Uterus (tissue), 4 donors: Measurements from ENCODE around the gene NWD2. TPM values are rescaled to one million over a fixed set of nuclear protein-coding genes. Genes with fewer than 3 reads are reported as not detected.

Source experiments
- DNase-seq, 2 donors: peaks; one replicate each; pipeline ENCODE4 v3.0.0-alpha.2; 2019 to 2020
- H3K27ac ChIP-seq, 2 donors: fragments of 200-600 bp; sonication (generic); 1 replicate in 1 of 2; 2 replicates in 1 of 2; pipeline ENCODE4 v1.5.1; 2016 to 2018
- H3K27me3 ChIP-seq, 2 donors: fragments of 200-600 bp; sonication (generic); one replicate each; pipeline ENCODE4 v1.5.1; 2018 to 2019; ENCODE audit warnings: control low read depth in 1 of 2
- H3K36me3 ChIP-seq, 2 donors: fragments of 200-600 bp; sonication (generic); one replicate each; pipeline ENCODE4 v1.5.1; 2019; ENCODE audit warnings: control low read depth in 1 of 2
- H3K4me1 ChIP-seq, 2 donors: fragments of 200-600 bp; sonication (generic); one replicate each; pipeline ENCODE4 v1.5.1; 2018 to 2019; ENCODE audit warnings: control low read depth in 1 of 2
- H3K4me3 ChIP-seq, 2 donors: fragments of 200-600 bp; sonication (generic); 1 replicate in 1 of 2; 2 replicates in 1 of 2; pipeline ENCODE4 v1.5.1; 2018 to 2019; ENCODE audit warnings: mild to moderate bottlenecking in 1 of 2
- H3K9me3 ChIP-seq, 2 donors: fragments of 200-600 bp; sonication (generic); one replicate each; pipeline ENCODE4 v1.5.1; 2019; ENCODE audit warnings: control low read depth in 1 of 2
- CTCF ChIP-seq, 4 experiments: fragments of 200-600 bp in 2 of 4; fragments of 450-650 bp in 2 of 4; sonication (generic) in 2 of 4; IDR thresholded peaks; one replicate each; pipeline ENCODE4 v1.5.1; 2016 to 2019; ENCODE audit warnings: antibody characterized with exemption in 4 of 4, mild to moderate bottlenecking in 2 of 4, moderate library complexity in 1 of 4
- POLR2A ChIP-seq, 2 donors: fragments of 450-650 bp; IDR thresholded peaks; one replicate each; pipeline ENCODE4 v1.6.1; 2016; ENCODE audit warnings: antibody characterized with exemption in 2 of 2, mild to moderate bottlenecking in 1 of 2, moderate library complexity in 1 of 2
- intact Hi-C: fragments of 100-400 bp; cut with DNase I; formaldehyde crosslinking; loops from one replicate; pipeline ENCODE4 v1.15.1; 2023; ENCODE audit warnings: low total_unique reads
- total RNA-seq, 4 donors: library from RNA; depleted of rRNA in 3 of 4; stranded (reverse); fragments of >200 nt in 3 of 4; gene quantifications; one replicate each; pipeline versions ENCODE4 v1.1.0 to v1.2.4, GENCODE V29; 2014 to 2023
- donor health status: DM: yes; HTN: yes; CAD: no.

Gene NWD2
- total RNA-seq, 4 donors from 2014 or later: 0.14 TPM; not detected in 3

- peak overlapping the region; percentile 75 to 78 for H3K27ac ChIP-seq
- H3K27me3 ChIP-seq: no peaks in the 10 kb centered on the region
Observed at GRCh38 chr4:37453281-37453998, 208.9 kb downstream of the NWD2 start.

GRCh38 chr4:37453999-37454800 lies 209.7 kb downstream of the NWD2 start:
- Histone ChIP-seq H3K36me3 (no peaks in the 10 kb centered on the region), H3K27me3 (no peaks in the 10 kb centered on the region), H3K4me1 (no peaks in the 10 kb centered on the region), H3K9me3 (no peaks in the 10 kb centered on the region), H3K27ac (peak overlapping the region; percentile 75 to 78), H3K4me3 (peak overlapping the region; percentile 26 to 46)
- DNase-seq: no peak
- intact Hi-C loops: loop anchor here (5.0 kb wide), 1 partner anchor 113 kb away; no protein-coding TSS in a partner anchor
- TF ChIP-seq CTCF (IDR thresholded peaks at IDR 0.05) (no peak), POLR2A (IDR thresholded peaks at IDR 0.05) (no peak)

More at GRCh38 chr4:37453281-37453998, 208.9 kb downstream of the NWD2 start:
- peak; percentile 36 to 45 for DNase-seq
- Histone ChIP-seq H3K36me3 (no peaks in the 10 kb centered on the region), H3K9me3 (no peaks in the 10 kb centered on the region), H3K4me3 (peak overlapping the region; percentile 37 to 46), H3K4me1 (no peaks in the 10 kb centered on the region)
- TF ChIP-seq CTCF (IDR thresholded peaks at IDR 0.05) (peak in 1 of 4 experiments; percentile 15), POLR2A (IDR thresholded peaks at IDR 0.05) (peak in 1 of 2 donors; percentile 37)
- intact Hi-C loops: loop anchor here (5.0 kb wide), 1 partner anchor 114 kb away; no protein-coding TSS in a partner anchor

- no peaks in the 10 kb centered on the region for H3K4me1 ChIP-seq
- no peaks in the 10 kb centered on the region for H3K27me3 ChIP-seq
- no peak for DNase-seq
- H3K27ac ChIP-seq: no peak overlapping the region
- no peaks in the 10 kb centered on the region for H3K9me3 ChIP-seq
- no peak overlapping the region for H3K4me3 ChIP-seq
- intact Hi-C loops: no loop called here
- TF ChIP-seq POLR2A (IDR thresholded peaks at IDR 0.05): no peak
- no peak for TF ChIP-seq CTCF (IDR thresholded peaks at IDR 0.05)
- H3K36me3 ChIP-seq: no peaks in the 10 kb centered on the region
Observed at GRCh38 chr4:37455301-37456131, 211.0 kb downstream of the NWD2 start.

GRCh38 chr4:37461801-37462200 lies 217.3 kb downstream of the NWD2 start:
- intact Hi-C loops: no loop called here
- H3K27ac ChIP-seq: no peak overlapping the region
- no peak for DNase-seq
- no peaks in the 10 kb centered on the region for H3K9me3 ChIP-seq
- H3K4me3 ChIP-seq: no peak overlapping the region
- no peaks in the 10 kb centered on the region for H3K27me3 ChIP-seq
- H3K36me3 ChIP-seq: no peaks in the 10 kb centered on the region
- TF ChIP-seq CTCF (IDR thresholded peaks at IDR 0.05): no peak
- no peak for TF ChIP-seq POLR2A (IDR thresholded peaks at IDR 0.05)
- H3K4me1 ChIP-seq: no peaks in the 10 kb centered on the region
